ENCODE results near the gene SAA1.
"Not testable (repeated sequence)": the region's sequence is repeated elsewhere in the genome, so short reads cannot be mapped to it uniquely, and the experiment has no call there.

Gene SAA1

DNA sequence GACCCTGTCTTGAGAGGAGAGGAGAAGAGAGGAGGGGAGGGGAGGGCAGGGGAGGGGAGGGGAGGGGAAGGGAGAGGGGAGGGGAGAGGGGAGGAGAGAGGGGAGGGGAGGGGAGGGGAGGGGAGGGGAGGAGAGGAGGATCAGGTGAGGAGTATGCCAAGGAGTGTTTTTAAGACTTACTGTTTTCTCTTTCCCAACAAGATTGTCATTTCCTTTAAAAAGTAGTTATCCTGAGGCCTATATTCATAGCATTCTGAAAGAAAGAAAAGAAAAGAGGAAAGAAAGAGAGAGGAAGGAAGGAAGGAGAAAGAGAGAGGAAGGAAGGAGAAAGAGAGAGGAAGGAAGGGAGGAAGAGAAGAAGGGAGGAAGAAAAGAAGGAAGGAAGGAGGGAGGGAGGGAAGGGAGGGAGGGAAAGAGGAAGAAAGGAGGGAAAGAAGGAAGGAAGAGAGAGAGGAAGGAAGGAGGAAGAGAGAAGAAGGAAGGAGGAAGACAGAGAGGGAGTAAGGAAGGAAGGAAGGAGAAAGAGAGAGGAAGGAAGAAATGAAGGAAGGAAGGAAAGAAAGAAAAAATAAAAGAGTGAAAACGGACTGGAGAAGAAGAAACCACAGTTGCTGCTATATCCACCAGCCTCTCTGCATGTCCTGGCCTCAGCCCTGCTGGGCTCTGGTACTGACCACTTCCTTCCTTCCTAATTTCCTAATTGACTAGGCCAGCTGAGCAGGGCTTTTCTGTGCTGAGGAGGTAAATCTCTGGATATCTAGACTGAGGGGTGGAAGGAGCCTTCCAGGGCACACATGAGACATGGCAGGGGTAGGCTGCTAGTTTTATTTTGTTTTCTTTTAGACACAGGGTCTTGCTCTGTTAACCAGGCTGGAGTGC lies 1.1 kb upstream of the SAA1 start:
- Mint-ChIP-seq H3K27ac (ENCODE audit: low read depth) (no peak overlapping the region), H3K27me3 (no peaks in the 10 kb centered on the region), H3K9me3 (no peaks in the 10 kb centered on the region), H3K36me3 (ENCODE audit: insufficient read depth) (no peaks in the 10 kb centered on the region), H3K4me3 (no peak overlapping the region), H3K4me1 (peaks cover 14% of the 10 kb centered on the region)
- DNase-seq (ENCODE audit: low spot score in 2 of 2), result no peak
- no peak for ATAC-seq (replicated peaks; ENCODE audit: extremely low read depth, poor library complexity, severe bottlenecking)

- not testable (repeated sequence) for H3K36me3 Mint-ChIP-seq (ENCODE audit: insufficient read depth); DNase-seq (ENCODE audit: low spot score in 2 of 2); H3K9me3 Mint-ChIP-seq; H3K27me3 Mint-ChIP-seq
- H3K4me3 Mint-ChIP-seq, result peak overlapping the region; percentile 70
- ATAC-seq (replicated peaks; ENCODE audit: extremely low read depth, poor library complexity, severe bottlenecking), result peak; percentile 71
- H3K27ac Mint-ChIP-seq (ENCODE audit: low read depth), result peak overlapping the region; percentile 90
- H3K4me1 Mint-ChIP-seq, result peaks cover 14% of the 10 kb centered on the region
These were observed 1.5 kb downstream of the SAA1 start for GRCh38 chr11:18267335-18268133.

DNA sequence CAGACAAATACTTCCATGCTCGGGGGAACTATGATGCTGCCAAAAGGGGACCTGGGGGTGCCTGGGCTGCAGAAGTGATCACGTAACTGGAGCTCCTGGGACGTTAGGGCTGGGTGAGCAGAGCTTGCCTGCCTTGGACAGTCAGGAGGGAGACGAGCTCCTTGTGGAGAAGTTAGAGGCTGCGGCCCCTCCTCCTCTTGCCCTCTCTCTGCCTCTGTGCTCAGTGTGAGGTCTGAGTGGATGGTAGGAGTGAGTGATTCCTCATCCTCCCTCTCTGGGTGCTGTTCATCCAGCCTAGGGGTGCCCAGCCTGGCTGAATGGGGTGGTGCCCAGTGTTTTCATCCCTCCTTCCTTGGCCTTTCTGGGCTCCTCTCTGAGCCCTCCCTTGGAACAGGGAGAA lies 3.2 kb downstream of the SAA1 start:
- not testable (repeated sequence) for H3K36me3 Mint-ChIP-seq (ENCODE audit: insufficient read depth); ATAC-seq (replicated peaks; ENCODE audit: extremely low read depth, poor library complexity, severe bottlenecking); DNase-seq (ENCODE audit: low spot score in 2 of 2); H3K27ac Mint-ChIP-seq (ENCODE audit: low read depth); H3K4me3 Mint-ChIP-seq; H3K9me3 Mint-ChIP-seq; H3K27me3 Mint-ChIP-seq
- H3K4me1 Mint-ChIP-seq, result peaks cover 14% of the 10 kb centered on the region

GRCh38 chr11:18270102-18270501 lies 4.0 kb downstream of the SAA1 start:
- no peak for ATAC-seq (replicated peaks; ENCODE audit: extremely low read depth, poor library complexity, severe bottlenecking)
- no peak for DNase-seq (ENCODE audit: low spot score in 2 of 2)
- H3K9me3 Mint-ChIP-seq, result no peaks in the 10 kb centered on the region
- H3K4me3 Mint-ChIP-seq, result no peak overlapping the region
- no peak overlapping the region for H3K27ac Mint-ChIP-seq (ENCODE audit: low read depth)
- no peaks in the 10 kb centered on the region for H3K27me3 Mint-ChIP-seq
- no peaks in the 10 kb centered on the region for H3K36me3 Mint-ChIP-seq (ENCODE audit: insufficient read depth)
- peaks cover 8% of the 10 kb centered on the region for H3K4me1 Mint-ChIP-seq

- H3K27me3 Mint-ChIP-seq, result no peaks in the 10 kb centered on the region
- no peaks in the 10 kb centered on the region for H3K9me3 Mint-ChIP-seq
- ATAC-seq (replicated peaks; ENCODE audit: extremely low read depth, poor library complexity, severe bottlenecking) (no peak), DNase-seq (ENCODE audit: low spot score in 2 of 2) (no peak)
- no peaks in the 10 kb centered on the region for H3K36me3 Mint-ChIP-seq (ENCODE audit: insufficient read depth)
- peaks cover 8% of the 10 kb centered on the region for H3K4me1 Mint-ChIP-seq
- H3K4me3 Mint-ChIP-seq, result no peak overlapping the region
- no peak overlapping the region for H3K27ac Mint-ChIP-seq (ENCODE audit: low read depth)
These were observed 5.1 kb downstream of the SAA1 start for GRCh38 chr11:18271206-18271605.

DNA sequence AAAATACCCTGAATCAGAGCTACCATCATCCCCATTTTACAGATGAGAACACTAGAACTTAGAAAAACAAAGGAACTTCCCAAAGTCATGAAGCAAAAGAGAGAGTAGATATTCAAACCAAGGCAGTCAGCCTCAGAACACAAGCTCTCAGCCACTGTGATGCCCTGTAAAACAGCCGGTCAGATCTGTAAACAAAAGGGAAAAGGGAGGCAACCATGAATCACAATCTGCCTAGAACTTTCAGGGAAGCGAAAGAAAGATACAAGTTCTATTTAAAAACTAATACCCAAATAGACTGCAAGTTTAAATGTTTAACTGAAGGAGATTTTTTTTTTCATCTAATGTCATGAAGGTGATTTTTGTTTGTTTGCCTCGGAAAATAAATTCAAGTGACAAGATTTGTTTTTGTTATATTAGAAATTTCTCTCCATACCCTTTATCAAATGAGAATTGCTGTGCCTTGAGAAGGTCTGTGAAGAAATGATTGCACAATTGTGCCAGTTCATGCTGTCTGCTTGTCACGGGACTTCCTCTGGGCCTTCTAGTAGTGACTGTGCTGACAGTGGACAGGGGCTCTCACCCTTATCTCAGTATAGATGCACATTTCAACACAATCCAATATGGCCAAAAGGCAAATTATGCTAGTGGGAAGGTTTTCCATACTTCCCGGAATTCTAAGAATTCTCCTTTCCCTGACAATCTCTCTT lies 11.7 kb downstream of the SAA1 start:
- no peak overlapping the region for H3K27ac Mint-ChIP-seq (ENCODE audit: low read depth)
- DNase-seq (ENCODE audit: low spot score in 2 of 2) (no peak), ATAC-seq (replicated peaks; ENCODE audit: extremely low read depth, poor library complexity, severe bottlenecking) (no peak)
- no peaks in the 10 kb centered on the region for H3K27me3 Mint-ChIP-seq
- H3K36me3 Mint-ChIP-seq (ENCODE audit: insufficient read depth), result peaks cover 18% of the 10 kb centered on the region
- H3K9me3 Mint-ChIP-seq, result no peaks in the 10 kb centered on the region
- peaks cover 10% of the 10 kb centered on the region for H3K4me1 Mint-ChIP-seq
- no peak overlapping the region for H3K4me3 Mint-ChIP-seq

GRCh38 chr11:18280438-18281045 lies 14.5 kb downstream of the SAA1 start:
- Mint-ChIP-seq H3K4me1 (peaks cover 10% of the 10 kb centered on the region), H3K4me3 (peak overlapping the region; percentile 66), H3K27ac (ENCODE audit: low read depth) (peak overlapping the region; percentile 86), H3K27me3 (no peaks in the 10 kb centered on the region), H3K9me3 (no peaks in the 10 kb centered on the region), H3K36me3 (ENCODE audit: insufficient read depth) (peaks cover 30% of the 10 kb centered on the region)
- DNase-seq (ENCODE audit: low spot score in 2 of 2) (no peak), ATAC-seq (replicated peaks; ENCODE audit: extremely low read depth, poor library complexity, severe bottlenecking) (peak; percentile 67)

DNA sequence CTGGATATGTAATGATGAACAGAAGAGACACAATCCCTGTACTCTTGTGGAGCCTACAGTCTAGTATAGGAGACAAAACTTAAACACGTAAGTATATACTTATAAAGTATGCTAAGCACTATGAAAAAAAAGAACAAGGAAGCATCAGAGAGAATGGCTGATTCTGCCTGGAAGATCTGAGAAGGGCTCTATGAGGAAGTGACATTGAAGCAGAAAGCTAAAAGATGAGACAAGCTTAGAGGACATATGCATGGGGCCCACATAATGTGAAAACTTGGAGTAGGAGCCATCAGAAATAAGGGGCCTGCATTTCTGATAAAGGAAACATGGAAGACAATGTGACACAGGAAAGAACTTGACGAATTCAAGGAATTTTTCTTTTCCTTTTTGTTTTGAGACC lies 16.6 kb downstream of the SAA1 start:
- Mint-ChIP-seq H3K4me1 (peaks cover 10% of the 10 kb centered on the region), H3K27ac (ENCODE audit: low read depth) (peak overlapping the region; percentile 58), H3K27me3 (no peaks in the 10 kb centered on the region), H3K4me3 (no peak overlapping the region), H3K36me3 (ENCODE audit: insufficient read depth) (peaks cover 44% of the 10 kb centered on the region), H3K9me3 (no peaks in the 10 kb centered on the region)
- no peak for ATAC-seq (replicated peaks; ENCODE audit: extremely low read depth, poor library complexity, severe bottlenecking)
- DNase-seq (ENCODE audit: low spot score in 2 of 2), result no peak

- Mint-ChIP-seq H3K4me1 (peaks cover under 1% of the 10 kb centered on the region), H3K9me3 (no peaks in the 10 kb centered on the region), H3K4me3 (no peak overlapping the region), H3K36me3 (ENCODE audit: insufficient read depth) (peaks cover 42% of the 10 kb centered on the region), H3K27me3 (no peaks in the 10 kb centered on the region), H3K27ac (ENCODE audit: low read depth) (no peak overlapping the region)
- no peak for DNase-seq (ENCODE audit: low spot score in 2 of 2)
- ATAC-seq (replicated peaks; ENCODE audit: extremely low read depth, poor library complexity, severe bottlenecking), result no peak
These were observed 19.8 kb downstream of the SAA1 start for GRCh38 chr11:18285841-18286240.

GRCh38 chr11:18288911-18289310 lies 22.8 kb downstream of the SAA1 start:
- Mint-ChIP-seq H3K36me3 (ENCODE audit: insufficient read depth) (peaks cover 39% of the 10 kb centered on the region), H3K4me1 (no peaks in the 10 kb centered on the region), H3K27me3 (no peaks in the 10 kb centered on the region), H3K9me3 (no peaks in the 10 kb centered on the region), H3K27ac (ENCODE audit: low read depth) (no peak overlapping the region), H3K4me3 (no peak overlapping the region)
- no peak for ATAC-seq (replicated peaks; ENCODE audit: extremely low read depth, poor library complexity, severe bottlenecking)
- no peak for DNase-seq (ENCODE audit: low spot score in 2 of 2)

DNA sequence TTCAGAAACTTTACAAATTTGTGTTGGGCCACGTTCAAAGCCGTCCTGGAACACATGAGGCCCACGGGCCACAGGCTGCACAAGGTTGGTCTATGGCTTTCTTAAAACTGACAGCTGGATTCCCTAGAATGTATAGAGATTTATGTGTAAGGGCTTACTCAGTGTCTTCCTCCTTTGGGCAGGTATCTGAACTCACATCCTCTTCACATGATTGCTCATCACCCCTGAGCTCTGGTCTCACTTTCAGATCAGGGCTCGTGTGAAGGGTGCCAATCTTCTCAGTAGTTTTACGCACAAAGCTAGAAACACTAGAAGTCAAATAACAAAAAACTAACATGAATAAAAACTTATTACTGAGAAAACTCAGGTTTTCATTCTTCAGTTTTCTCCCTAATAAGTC lies 28.8 kb downstream of the SAA1 start:
- H3K36me3 Mint-ChIP-seq (ENCODE audit: insufficient read depth), result peaks cover 60% of the 10 kb centered on the region
- no peak for ATAC-seq (replicated peaks; ENCODE audit: extremely low read depth, poor library complexity, severe bottlenecking)
- H3K27me3 Mint-ChIP-seq, result no peaks in the 10 kb centered on the region
- H3K27ac Mint-ChIP-seq (ENCODE audit: low read depth), result no peak overlapping the region
- H3K4me3 Mint-ChIP-seq, result no peak overlapping the region
- H3K9me3 Mint-ChIP-seq, result no peaks in the 10 kb centered on the region
- DNase-seq (ENCODE audit: low spot score in 2 of 2), result no peak
- H3K4me1 Mint-ChIP-seq, result no peaks in the 10 kb centered on the region

DNA sequence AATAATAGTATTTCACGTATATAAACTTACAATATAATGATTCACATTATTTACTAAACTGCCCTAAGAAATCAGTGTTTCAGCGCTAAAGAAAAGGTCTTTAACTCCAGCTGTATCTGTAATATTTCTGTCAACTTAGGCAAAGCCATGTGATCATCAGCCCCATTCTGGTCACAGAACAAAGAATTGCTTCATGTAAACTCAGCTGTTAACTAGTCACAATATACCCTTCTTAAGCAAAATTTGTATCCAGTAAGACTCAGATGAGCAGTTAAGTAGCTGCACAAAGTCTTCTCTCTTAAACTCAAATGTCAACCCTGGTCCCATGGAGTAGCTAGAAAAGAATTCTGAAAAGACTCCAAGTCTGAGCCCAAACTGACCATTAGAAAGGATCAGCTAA lies 29.3 kb downstream of the SAA1 start:
- Mint-ChIP-seq H3K4me3 (no peak overlapping the region), H3K36me3 (ENCODE audit: insufficient read depth) (peaks cover 59% of the 10 kb centered on the region), H3K4me1 (no peaks in the 10 kb centered on the region), H3K27me3 (no peaks in the 10 kb centered on the region), H3K27ac (ENCODE audit: low read depth) (no peak overlapping the region), H3K9me3 (no peaks in the 10 kb centered on the region)
- no peak for ATAC-seq (replicated peaks; ENCODE audit: extremely low read depth, poor library complexity, severe bottlenecking)
- DNase-seq (ENCODE audit: low spot score in 2 of 2), result no peak

Measured in central memory CD8-positive, alpha-beta T cell (primary cell).